ENCODE data around the gene FMO3. TPM values are rescaled to one million over a fixed set of nuclear protein-coding genes. Genes with fewer than 3 reads are reported as not detected.
A peak's percentile ranks its signal among the peaks of the same experiment; 100 is the strongest.

Gene FMO3
- total RNA-seq, 2 donors from 2014 or later: 4.2 to 13.9 TPM

DNA sequence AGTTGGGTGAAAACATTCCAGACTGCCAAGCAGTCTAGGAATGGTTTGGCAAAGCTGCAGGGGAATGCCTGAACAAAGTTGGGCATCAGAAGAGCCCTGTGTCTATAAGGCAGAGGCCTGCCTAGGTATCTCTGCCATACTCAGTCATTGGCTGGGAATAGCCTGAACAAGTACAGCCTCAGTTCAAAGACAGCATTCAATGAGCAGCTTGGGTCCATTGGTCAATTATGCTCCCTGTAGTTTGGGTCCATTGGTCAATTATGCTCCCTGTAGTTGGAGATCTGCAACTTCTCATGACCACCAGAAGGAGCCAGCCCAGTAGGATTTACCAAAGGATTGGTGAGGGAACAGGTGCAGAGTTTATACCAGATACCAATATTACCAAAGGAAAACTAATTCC, 31.6 kb downstream of the FMO3 start:
- no peak for ATAC-seq (ENCODE audit: insufficient number of reproducible peaks, low FRiP score, low read depth)
- TF ChIP-seq, protein P1, sequence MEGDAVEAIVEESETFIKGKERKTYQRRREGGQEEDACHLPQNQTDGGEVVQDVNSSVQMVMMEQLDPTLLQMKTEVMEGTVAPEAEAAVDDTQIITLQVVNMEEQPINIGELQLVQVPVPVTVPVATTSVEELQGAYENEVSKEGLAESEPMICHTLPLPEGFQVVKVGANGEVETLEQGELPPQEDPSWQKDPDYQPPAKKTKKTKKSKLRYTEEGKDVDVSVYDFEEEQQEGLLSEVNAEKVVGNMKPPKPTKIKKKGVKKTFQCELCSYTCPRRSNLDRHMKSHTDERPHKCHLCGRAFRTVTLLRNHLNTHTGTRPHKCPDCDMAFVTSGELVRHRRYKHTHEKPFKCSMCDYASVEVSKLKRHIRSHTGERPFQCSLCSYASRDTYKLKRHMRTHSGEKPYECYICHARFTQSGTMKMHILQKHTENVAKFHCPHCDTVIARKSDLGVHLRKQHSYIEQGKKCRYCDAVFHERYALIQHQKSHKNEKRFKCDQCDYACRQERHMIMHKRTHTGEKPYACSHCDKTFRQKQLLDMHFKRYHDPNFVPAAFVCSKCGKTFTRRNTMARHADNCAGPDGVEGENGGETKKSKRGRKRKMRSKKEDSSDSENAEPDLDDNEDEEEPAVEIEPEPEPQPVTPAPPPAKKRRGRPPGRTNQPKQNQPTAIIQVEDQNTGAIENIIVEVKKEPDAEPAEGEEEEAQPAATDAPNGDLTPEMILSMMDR (IDR thresholded peaks at IDR 0.05): no peak
- peak overlapping the region; percentile 5 to 49 for H3K27ac ChIP-seq

DNA sequence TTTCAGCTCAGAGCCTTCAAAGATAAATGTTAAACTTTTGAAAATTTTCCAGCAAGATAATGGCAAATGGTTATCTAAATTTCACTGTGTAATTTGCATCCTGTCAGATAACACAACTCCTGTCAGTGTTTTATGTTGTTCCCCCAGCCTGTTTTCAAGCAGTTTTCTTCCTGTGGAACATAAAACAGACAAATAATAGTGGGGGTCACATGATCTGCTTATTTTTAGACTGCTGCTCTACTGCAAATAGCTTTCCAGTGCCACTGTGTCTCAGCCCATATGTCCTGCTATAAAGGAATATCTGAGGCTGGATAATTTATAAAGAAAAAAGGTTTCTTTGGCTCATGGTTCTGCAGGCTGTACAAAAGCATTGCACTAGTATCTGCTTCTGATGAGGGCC, 32.2 kb downstream of the FMO3 start:
- Histone ChIP-seq H3K4me1 (ENCODE audit: control insufficient read depth in 1 of 2, low read depth in 2 of 2) (peaks cover 33 to 74% of the 10 kb centered on the region in 2 donors), H3K27ac (peak overlapping the region; percentile 5 to 49), H3K36me3 (no peaks in the 10 kb centered on the region), H3K4me3 (no peak overlapping the region), H3K27me3 (replicated peaks; ENCODE audit: insufficient read depth) (no peaks in the 10 kb centered on the region), H3K9me3 (no peaks in the 10 kb centered on the region)
- ATAC-seq (ENCODE audit: insufficient number of reproducible peaks, low FRiP score, low read depth) (no peak), DNase-seq (ENCODE audit: low spot score) (no peak)
- TF ChIP-seq, protein P1 (IDR thresholded peaks at IDR 0.05): no peak

More for the DNA sequence above, 31.6 kb downstream of the FMO3 start:
- Histone ChIP-seq H3K4me3 (no peak overlapping the region), H3K36me3 (no peaks in the 10 kb centered on the region), H3K27me3 (replicated peaks; ENCODE audit: insufficient read depth) (no peaks in the 10 kb centered on the region), H3K4me1 (ENCODE audit: control insufficient read depth in 1 of 2, low read depth in 2 of 2) (peaks cover 34 to 74% of the 10 kb centered on the region in 2 donors), H3K9me3 (no peaks in the 10 kb centered on the region)
- no peak for DNase-seq (ENCODE audit: low spot score)

DNA sequence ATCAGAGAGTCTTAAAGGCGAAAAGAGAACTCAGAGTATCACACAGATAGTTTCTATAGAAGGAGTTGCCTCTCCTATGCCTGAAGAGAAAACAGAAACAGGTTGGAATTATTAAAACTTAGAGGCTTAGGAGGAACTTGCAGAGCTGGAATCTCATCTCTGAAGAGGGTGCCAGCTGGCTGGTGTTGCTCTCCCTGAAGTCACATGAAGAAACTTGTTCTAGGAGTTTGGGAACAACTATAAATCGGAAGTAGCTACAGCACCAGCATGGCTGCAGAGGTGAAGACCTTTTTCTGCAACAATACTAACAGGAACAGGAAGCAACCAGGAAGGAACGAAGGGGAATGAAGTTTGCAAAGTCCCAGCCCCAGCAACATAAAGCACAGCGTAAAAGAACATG, 35.8 kb downstream of the FMO3 start:
- Histone ChIP-seq H3K36me3 (no peaks in the 10 kb centered on the region), H3K4me3 (no peak overlapping the region), H3K27me3 (replicated peaks; ENCODE audit: insufficient read depth) (no peaks in the 10 kb centered on the region), H3K9me3 (no peaks in the 10 kb centered on the region), H3K4me1 (ENCODE audit: control insufficient read depth in 1 of 2, low read depth in 2 of 2) (peaks cover 33 to 51% of the 10 kb centered on the region in 2 donors), H3K27ac (peak overlapping the region; percentile 61 to 62)
- TF ChIP-seq, protein P1 (IDR thresholded peaks at IDR 0.05): no peak
- DNase-seq (ENCODE audit: low spot score) (no peak), ATAC-seq (ENCODE audit: insufficient number of reproducible peaks, low FRiP score, low read depth) (peak; percentile 42)

DNA sequence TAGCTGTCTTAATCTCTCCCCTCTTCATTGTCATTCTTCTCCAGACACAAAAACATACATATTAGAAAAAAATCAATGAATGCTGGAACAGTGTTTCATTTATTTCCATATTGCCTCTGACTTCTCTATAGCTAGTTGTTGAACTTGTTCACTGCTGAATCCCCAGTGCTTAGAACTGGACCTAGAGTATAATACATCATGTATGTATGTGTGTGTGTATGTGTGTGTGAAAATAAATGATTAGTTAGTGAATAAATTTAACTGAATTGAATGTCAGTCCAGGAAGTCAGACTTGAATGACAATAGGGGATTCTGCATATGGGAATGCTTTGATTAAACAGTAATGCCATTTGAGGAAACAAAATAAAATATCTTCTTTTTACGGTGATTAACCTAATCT, 36.4 kb downstream of the FMO3 start:
- peak overlapping the region; percentile 61 to 62 for H3K27ac ChIP-seq
- H3K9me3 ChIP-seq: no peaks in the 10 kb centered on the region
- TF ChIP-seq, protein P1 (IDR thresholded peaks at IDR 0.05): no peak
- ATAC-seq (ENCODE audit: insufficient number of reproducible peaks, low FRiP score, low read depth) (no peak), DNase-seq (ENCODE audit: low spot score) (no peak)
- H3K36me3 ChIP-seq: no peaks in the 10 kb centered on the region
- no peaks in the 10 kb centered on the region for H3K27me3 ChIP-seq (replicated peaks; ENCODE audit: insufficient read depth)
- H3K4me1 ChIP-seq (ENCODE audit: control insufficient read depth in 1 of 2, low read depth in 2 of 2): peaks cover 32 to 50% of the 10 kb centered on the region in 2 donors
- no peak overlapping the region for H3K4me3 ChIP-seq

DNA sequence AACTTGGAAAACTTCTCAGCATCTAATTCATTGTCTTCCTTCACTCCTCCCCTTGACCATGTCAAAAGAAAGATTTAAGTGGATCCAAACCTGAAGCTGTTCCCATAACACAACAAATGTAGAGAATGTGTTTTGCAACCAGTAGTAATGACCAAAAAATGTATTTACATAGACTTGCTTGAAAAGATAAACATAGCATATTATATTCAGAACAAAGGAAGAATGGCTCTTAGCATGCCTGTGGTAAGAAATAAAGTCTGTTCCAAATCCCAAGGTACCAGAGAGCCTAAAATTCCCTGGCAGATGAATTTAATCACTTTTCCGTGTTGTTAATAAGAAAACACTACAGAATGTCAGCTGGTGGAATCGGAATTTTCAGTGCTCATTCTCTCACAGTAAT, 36.8 kb downstream of the FMO3 start:
- ATAC-seq (ENCODE audit: insufficient number of reproducible peaks, low FRiP score, low read depth) (no peak), DNase-seq (ENCODE audit: low spot score) (no peak)
- H3K9me3 ChIP-seq: no peaks in the 10 kb centered on the region
- H3K27ac ChIP-seq: peak overlapping the region; percentile 24 to 62
- H3K27me3 ChIP-seq (replicated peaks; ENCODE audit: insufficient read depth): no peaks in the 10 kb centered on the region
- H3K36me3 ChIP-seq: no peaks in the 10 kb centered on the region
- peaks cover 28 to 46% of the 10 kb centered on the region in 2 donors for H3K4me1 ChIP-seq (ENCODE audit: control insufficient read depth in 1 of 2, low read depth in 2 of 2)
- TF ChIP-seq, protein P1 (IDR thresholded peaks at IDR 0.05): no peak
- H3K4me3 ChIP-seq: no peak overlapping the region
